GM21529 (cell line): ENCODE measurements around the gene PKIG.
"Not testable (repeated sequence)": the region's sequence is repeated elsewhere in the genome, so short reads cannot be mapped to it uniquely, and the experiment has no call there.

Experiments used
- ATAC-seq: cut with Tn5 transposase; IDR thresholded peaks from one replicate; pipeline ENCODE4 v1.9.1; 2021; ENCODE audit not compliant: unreplicated experiment

PKIG gene

DNA sequence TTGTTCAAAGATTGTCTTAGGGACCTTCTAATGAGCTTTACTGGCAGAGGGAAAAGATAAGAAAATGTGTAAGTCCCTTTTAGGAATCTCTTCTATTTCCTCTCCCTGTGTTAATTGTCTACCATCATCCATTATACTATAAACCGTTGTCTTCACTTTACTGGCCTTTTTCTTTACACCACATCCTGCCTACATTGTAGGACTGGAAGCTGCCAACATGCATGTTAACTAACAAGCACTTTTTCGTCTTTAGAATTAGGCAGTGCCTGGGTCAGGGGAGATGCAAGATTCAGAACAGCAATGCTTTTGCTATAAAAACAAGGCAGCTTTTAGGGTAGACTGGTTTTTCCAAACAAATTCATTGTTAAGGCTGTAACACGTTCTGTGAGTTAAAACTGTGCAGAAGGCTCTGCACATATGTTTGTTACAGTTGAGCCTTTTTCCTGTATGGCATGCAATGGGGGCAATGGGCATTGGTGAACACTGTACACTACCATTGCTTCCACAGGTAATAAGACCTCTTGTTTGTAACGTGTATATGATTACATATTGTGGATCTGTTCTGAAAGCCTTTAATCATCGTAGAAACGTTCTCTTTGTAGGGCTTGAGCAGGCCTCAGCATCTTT is 10.9 kb upstream of the PKIG start:
- no peak for ATAC-seq

DNA sequence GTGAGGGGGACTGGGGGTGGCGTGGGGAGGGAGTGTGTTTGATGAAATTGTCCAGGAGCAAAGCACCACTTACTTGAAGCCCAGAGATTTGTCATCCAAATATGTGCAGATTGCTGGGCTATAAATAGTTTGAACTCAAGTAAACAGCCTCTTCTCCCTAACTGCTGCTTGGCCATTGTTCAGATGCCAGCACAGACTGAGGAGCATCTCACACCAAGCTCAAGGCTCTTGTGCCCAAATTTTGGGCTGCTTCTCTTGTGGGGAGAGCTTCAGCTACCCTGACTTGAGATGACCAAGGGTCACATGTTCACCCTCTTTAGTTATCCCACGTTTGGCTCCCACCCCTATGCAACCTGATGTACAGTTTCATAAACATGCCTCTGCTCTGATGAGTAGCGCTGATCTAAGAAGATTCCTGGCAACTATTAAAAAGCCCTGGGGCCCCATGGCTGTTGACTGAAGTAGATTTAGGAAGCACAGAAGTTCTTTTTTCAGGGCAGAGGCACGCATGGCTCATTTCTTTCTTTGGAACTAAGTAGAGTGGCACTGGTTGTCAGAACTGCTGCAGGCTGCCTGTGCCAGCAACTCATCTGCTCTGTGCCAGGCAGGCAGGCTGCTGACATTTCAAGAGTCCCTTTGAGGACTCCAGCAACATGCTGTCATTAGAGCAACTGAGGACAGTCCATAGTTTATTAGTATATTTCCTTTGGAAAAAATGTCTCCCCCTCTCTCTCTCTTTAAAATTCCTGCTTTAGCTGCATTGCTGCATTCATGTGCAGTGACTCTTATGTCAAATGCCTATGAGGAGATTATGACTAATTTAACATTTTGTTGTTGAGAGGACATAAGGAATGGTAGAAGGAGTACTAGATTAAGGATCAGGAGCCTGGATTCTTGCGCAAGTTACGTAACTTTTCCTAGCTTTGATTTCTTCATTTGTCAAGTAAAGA is 9.6 kb upstream of the PKIG start:
- ATAC-seq = no peak

DNA sequence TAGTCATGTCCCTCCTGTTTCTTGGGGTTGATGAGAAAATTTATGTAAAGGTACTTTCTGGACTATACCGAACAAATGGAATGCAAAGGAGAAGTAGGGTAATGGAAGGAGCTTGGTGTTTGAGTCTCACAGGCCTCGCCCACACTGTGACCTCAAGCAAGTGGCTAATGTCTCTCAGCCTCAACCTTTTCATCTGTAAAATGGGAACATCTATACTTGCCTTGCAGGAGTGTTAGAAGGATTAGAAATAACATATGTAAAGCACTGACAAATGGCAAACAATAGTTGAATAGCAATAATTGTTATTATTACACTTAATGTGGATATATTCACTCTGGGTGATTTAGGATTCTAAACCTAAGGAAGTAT is 8.9 kb upstream of the PKIG start:
- ATAC-seq = no peak

DNA sequence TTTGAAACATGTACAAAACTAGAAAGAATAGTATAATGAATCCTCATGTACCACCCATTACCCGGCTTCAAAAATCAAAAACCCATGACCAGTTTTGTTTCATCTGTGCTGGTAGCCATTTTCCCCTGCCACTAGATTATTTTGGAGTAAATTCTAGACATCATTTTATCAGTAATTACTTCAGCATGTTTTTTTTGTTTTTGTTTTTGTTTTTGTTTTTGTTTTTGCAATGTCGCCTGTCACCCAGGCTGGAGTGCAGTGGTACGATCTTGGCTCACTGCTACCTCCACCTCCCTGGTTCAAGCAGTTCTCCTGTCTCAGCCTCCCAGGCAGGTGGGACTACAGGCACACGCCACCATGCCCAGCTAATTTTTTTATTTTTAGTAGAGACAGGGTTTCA is 8.0 kb upstream of the PKIG start:
- ATAC-seq = no peak

DNA sequence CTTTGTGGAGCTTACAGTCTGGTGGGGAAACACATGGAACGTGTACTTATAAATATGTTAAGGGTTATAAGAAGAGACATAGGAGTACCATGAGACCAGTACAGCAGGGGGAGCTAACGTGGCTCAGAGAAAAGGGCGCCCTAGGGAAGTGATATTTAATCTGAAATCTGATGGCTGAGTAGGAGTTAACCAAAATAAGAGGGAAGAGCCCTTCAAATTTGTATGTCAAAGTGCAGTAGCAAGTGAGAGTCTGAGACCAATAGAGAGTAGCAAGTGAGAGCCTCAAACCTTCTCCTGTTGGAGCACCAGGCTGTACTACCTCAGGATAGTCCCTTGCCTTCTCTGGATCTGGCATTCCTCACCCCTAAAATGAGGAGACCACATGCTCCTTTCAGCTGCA is 6.1 kb upstream of the PKIG start:
- ATAC-seq = no peak

DNA sequence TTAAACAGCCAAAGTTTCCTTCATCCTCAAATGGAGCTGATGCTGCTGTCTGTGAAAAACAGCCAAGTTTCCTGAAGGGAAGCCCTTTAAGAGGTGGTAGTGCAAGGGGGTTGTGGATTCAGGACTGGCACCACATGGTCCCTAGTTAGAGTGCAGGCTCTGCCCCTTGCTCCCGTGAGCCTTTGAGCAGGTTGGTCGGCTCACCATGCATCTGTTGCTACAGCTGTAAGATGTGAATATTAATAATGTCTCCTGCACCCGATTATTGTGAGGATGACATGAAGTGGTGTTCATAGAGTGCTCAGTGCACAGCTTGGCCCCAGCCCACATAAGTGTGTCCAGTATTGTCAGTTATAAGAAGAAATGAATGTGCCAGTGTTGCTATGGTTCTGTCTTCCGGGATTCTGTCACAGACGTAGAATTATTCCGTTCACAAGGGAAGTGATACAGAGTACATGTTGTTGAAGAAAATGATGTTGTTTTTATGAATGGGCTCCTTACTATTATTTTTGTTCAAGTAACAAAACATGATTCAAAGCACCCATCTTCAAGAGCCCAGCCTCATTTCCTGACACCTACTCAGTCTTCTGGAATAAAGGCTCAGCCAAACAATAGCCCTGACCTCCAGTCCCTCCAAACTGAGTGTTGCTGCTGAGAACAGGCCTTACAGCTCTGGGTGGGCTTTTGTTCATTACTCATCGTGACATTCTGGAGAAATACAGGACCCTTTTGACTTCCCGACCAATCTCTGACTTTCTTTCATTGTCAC is 2.9 kb upstream of the PKIG start:
- ATAC-seq = no peak

DNA sequence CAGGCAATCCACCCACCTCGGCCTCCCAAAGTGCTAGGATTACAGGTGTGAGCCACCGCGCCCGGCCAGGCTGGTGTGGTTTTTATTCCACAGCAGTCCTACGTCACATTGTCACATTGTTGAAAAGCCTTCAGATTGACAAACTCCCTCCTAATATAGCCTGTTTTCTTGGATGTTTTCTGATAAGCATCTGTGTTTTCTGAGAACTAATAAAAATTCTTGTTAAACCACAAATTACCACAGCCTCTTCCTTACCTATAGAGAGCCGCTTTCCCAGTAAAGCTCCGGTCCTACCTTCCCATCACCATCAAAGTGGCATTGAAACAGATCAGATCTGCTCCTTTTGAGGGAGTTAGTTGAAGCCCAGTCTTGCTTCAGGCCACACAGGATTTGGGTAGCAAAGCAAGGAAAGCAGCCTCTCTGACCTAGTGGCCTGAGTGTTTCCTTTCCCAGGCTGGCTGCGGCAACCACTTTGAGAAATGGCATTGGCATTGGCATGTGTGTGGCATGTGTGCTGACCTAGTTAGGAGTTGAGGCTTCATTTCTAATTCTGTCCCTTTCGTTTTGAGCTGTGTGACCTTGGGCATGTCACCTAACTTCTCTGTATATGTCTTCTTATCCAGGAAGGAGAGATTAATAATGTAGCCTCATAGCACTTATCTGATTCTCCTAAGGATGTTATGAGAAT is 1.7 kb upstream of the PKIG start:
- no peak for ATAC-seq

DNA sequence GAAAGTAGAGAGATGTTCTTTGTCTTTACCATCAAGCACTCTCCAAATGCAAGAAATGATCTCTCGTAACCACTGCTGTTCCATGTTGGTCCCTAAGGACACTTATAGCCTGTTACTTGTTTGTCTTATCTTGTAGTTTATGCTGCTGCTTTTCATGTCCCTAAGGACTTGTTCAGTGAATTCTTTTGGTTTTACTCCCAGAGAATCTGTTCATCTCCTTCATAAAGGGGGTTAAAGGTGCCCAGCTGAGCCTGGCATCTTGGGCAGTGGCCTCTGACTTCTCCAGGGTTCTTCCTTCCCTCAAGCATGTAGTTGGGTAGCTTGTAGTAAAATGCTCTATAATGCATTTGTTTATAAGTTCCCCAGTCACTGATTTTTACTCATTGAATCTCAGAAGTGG is 864 bp upstream of the PKIG start:
- no peak for ATAC-seq

DNA sequence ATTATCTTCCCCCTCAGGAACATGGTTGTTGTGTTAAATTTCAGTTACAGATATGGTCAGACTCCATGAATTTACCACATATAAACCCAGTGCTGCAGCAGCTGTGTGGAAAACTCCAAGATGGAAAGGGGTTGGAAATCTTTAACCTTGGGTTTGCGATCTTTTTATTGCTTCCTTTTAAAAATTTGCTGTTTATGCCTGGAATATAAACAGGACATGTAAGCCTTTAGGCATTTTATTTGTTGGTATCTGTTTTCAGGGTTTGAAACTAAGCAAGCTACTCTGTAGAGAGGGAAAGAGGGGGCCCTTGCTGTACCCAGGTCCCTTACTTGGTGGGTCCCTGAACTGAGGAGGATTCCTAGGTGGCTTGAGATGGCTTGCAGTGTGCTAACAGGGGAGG is 778 bp downstream of the PKIG start:
- no peak for ATAC-seq

DNA sequence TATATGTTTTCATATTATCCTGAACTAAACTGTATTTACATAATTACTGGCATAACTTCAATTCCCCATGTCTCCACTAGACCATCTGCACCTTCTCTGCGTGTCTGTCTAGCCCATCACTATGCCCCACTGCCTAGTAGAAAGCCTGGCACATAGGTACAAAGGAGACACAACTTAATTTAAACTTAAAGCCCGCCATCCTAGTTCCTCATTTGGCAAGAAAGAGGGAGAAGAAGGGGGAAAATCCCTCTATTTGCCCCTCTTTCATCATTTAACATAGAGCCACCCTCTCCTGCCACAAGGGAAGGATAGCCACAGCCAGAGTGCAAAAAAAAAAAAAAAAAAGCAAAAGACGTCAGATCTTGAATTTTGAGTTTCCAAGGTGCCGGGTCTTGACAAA is 1.8 kb downstream of the PKIG start:
- no peak for ATAC-seq

DNA sequence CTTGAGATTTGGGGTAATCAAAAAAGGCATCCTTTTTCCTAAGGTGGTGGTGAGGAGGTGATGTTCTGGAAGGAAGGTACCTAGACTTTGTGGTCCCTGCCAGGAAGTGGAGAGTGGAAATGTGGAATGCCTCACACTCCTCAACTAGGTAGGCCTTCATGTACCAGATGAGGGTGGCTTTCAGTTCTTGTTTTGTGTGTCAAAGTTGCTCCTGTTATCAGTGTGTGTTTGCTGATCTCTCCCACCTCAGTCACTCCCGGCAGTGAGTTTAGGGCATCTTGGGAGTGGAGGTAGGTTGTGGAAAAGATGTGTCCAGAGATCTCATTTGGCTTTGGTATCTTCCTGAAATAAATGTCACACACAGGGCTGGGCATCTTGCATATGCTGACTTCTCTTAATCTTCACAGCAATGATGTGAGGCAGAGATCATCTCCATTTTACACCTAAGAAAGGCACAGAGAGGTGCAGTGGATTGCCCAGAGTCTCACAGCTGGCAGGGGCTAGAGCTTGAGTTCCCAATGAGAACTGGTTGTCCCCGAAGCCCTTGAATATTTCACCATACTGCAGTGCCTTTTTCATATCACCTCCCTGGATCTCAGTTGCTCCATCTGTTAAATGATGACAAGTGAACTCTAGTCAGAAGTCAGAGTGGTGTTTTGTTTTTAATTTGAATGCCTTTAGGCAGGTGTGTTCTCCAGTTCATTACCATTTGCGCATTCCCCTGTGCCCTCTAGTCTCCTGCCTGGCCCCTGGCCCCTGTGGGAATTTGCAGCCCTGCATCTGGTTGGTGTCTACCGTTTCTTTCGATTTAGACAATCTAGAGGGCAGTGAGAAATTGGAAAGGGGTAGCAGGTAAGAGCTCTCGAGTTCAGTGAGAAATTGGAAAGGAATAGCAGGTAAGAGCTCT is 2.9 kb downstream of the PKIG start:
- ATAC-seq = peak; percentile 37

DNA sequence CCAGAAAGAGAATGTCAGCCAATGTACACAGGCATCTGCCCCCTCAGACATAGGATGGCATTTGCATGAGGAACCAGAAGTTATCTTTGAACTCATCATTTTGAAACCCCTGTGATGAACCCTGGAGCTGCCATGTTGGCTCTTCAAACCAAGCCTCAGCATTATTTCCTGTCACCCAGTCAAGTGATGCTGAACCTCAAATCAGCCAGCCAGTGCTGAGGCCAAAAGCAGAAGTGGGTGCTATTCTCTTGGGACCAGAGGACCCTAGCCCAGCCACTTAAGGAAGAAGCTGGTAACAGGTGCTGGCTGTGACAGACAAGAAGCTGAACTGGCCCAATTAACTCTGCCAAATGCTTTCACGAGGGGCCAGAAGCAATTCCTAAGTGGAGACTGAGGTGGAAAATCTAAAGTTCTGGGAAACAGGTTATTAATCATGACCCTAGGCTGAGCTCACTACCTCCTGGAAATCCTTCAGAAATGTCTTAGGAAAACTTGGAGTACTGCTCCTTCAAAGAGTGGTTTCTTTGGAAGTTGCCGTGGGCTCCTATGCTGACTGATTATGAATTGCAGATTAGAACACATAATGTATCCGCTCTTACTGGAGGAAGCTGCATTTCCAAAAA is 4.0 kb downstream of the PKIG start:
- ATAC-seq = peak; percentile 68

DNA sequence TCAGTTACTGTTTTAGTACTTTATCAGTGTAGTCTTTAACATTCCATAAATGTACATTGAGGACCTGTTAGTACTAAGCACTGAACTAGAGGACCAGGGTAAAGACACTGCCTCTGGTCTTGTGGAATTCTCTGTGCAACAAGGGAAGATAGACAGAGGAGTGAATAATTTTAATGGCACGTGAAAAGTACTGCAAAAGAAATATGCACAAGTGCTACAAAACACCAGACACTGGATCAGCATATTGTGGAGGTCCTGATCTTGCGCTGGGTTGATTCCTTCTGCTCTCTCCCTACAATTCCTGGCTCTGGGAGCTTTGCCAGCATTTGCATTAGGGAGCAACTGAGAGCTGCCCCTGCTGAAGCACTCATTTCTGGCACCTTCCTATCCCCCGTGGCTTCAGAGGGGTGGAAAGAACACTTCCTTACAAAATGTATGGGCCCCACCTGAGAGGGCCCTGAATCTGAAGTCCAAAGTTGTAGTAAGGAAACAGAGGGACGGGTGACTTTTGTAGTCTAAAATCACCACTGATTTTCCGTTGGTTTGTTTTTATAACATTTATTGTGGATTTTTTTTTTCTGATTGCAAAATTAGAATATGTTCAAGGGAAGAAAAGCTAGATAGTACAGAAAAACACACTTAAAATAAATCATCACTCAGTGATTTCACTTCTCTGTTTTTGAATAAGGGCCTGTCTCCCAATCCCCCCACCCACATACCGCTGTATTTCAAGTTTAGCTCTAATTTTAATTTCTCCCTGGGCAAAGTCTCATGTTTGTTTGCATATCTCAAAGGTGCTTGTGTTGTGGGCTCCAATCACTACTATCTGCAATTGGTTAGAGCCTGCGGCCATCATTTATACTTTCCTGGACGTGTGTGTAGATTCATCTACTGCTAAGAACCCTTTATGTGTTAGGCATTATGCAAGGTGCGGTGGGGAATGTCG is 4.9 kb downstream of the PKIG start:
- ATAC-seq = no peak

DNA sequence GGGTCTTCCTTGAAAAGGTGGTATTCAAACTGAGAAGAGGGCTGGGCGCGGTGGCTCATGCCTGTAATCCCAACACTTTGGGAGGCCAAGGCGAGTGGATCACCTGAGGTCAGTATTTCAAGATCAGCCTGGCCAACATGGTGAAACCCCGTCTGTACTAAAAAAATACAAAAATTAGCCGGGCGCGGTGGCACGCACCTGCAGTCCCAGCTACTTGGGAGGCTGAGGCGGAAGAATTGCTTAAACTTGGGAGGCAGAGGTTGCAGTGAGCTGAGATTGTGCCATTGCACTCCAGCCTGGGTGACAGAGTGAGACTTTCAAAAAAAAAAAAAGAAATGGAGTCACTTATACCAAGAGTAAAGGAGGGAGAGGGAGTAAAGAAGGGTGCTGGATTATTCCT is 5.9 kb downstream of the PKIG start:
- ATAC-seq = not testable (repeated sequence)

DNA sequence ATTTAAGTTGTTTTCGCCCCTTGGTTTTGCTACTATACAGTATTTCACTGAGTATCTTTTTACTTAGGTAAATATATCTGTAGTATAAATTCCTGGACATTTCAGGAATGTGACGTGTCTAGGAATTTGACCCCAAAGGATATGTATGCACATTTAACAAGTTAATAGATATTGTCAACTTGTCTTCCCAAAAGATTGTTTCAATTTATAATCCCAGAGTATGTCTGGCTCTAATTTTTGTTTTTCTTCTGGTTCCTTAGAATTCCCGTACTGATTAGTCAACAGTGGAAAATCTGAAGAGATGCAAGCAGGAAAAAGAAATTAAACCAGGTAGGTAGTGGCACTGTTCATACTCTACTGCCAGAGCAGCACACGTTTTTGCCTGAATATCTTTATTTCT is 7.2 kb downstream of the PKIG start:
- ATAC-seq = no peak

DNA sequence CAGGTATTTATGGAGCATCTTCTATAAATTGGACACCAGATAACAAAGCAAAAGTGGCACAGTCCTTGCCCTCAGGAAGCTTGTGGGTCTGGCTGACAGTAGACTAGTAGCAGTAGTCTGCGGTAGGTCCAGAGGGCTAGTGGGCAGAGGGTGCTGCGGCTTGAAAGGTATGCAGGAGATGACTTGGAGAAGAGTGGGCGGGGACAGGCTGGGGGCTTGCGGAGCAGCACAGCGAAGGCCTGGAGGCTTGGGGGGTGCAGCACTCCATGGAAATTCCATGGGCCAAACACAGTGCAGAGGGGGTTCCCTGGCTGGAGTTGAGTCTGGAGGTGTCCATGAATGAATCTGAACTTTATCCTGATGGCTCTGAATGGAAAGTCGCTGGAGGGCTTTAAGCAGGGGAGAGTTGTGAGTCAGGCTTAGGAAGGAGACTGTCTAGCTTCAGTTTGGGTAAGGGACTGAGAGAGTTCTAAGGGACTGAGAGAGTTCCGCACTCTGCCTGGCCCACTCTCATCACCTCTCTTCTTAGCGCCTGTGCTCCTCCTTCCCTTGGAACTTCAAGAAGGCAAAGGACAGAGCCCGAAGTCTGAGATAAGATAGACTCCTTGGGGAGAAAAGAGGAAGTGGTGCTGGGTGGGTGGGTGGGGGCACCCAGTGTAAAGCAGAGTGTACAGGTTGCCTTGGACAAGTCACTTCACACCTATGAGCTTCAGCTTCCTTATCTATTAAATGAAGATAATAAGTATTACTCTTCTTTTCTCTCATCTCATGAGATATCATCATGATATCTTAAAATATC is 8.8 kb downstream of the PKIG start:
- no peak for ATAC-seq

DNA sequence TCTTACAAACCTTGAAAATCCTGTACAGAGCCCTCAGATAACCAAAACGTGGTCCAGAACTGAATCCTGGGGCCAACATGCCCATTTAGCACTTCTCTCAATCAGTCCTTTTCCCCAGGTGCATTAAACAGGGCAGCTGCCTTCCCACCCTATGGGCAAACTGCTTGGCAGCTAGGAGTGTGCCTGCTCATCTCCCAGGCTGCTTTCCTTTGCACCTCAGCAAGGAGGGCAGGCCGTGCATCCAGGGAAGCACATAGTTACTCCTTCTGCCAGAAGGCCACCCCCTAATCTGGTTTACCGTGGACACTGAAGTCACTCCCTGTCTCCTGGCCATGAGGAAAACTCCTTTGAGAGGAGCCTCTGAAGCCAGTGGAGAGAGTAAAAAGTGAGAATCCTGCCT is 10.0 kb downstream of the PKIG start:
- ATAC-seq = no peak

DNA sequence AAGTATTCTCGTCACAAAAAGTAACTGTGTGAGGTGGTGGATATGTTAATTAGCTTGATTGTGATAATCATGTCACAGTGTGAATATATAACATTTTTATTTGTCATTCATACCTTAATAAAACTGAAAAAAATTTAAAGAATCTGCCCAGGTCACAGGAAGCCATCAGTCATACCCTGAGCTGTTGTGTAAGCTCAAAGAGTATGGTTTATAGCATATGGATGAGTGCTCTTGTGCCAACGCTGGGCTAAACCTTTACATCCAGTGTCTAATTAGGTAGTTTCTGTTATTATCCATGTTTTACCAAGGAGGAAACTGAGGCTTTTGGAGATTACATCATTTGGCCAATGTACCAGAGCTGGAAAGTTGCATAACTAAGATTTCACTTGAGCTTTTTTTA is 11.4 kb downstream of the PKIG start:
- ATAC-seq = no peak
